ENCODE data around the gene ZNF618. TPM values are rescaled to one million over a fixed set of nuclear protein-coding genes. Genes with fewer than 3 reads are reported as not detected.
A peak's percentile ranks its signal among the peaks of the same experiment; 100 is the strongest.

The ZNF618 gene
- total and polyA plus RNA-seq, 9 donors, result 8.2 to 28.9 (median 18.3) TPM

- 91 to 95% (median 93%) methylated on average over 13 to 14 of the region's 14 CpGs for WGBS, 3 donors
Observed at GRCh38 chr9:114016629-114017423, 140.7 kb downstream of the ZNF618 start.

DNA sequence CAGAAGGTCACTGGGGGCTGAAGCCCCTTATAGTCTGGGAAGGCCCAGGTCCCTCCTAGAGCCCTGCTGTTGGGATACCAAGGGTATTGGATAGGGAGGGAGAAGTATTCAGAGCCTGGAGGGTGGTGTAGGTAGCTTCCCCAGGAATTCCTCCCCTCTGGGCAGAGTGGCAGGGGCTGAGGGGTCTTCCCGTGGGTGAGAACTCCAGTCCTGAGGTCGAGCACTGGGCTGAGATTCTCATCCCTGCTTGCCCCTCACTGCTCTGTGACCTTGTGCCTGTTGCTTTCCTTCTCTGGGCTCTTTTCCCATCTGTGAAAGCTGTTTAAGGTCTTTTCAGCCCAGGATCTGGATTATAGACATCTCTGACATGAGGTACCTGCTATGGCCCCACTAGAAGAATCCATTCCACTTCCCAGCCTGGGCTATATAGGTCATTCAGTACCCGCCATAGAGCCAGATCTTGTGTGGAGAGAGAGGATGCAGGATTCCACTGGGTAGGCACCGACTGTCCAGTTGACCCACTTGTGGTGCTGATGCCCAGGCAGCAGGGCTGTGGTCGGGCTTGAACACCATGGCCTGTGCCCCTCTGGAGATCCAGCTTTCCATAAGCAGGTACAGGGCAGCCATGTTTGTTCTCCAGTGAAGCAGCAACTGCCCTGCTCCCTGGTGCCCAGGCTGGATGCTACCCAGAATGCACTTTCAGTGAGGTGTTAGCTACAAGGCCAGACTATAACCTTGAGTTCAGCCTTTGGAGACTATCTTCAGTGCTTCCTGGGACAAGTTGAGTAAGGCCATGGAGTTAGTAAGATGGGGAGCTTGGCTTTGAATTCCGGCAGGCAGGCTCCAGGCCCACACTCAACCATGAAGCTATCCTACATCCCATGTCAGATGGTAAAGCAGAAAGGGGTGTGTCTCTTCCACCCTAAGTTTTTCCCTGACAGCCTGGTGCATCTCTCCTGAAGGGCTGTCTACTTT, 141.9 kb downstream of the ZNF618 start:
- 88 to 91% (median 89%) methylated on average over 6 of the region's 6 CpGs for WGBS, 3 donors
- Histone ChIP-seq H3K9me3 (peaks cover 0 to 7% of the 10 kb centered on the region in 2 donors), H3K36me3 (no peaks in the 10 kb centered on the region), H3K27me3 (no peaks in the 10 kb centered on the region), H3K4me1 (ENCODE audit: insufficient read depth) (no peaks in the 10 kb centered on the region), H3K4me3 (no peak overlapping the region), H3K27ac (no peak overlapping the region)
- intact Hi-C loops (cut with DNase I), result no loop called here
- DNase-seq, result peak in 2 of 5 donors; percentile 2 to 10
- TF ChIP-seq EP300 (IDR thresholded peaks at IDR 0.05) (no peak), POLR2A (IDR thresholded peaks at IDR 0.05) (no peak)
- TF ChIP-seq, protein P1, sequence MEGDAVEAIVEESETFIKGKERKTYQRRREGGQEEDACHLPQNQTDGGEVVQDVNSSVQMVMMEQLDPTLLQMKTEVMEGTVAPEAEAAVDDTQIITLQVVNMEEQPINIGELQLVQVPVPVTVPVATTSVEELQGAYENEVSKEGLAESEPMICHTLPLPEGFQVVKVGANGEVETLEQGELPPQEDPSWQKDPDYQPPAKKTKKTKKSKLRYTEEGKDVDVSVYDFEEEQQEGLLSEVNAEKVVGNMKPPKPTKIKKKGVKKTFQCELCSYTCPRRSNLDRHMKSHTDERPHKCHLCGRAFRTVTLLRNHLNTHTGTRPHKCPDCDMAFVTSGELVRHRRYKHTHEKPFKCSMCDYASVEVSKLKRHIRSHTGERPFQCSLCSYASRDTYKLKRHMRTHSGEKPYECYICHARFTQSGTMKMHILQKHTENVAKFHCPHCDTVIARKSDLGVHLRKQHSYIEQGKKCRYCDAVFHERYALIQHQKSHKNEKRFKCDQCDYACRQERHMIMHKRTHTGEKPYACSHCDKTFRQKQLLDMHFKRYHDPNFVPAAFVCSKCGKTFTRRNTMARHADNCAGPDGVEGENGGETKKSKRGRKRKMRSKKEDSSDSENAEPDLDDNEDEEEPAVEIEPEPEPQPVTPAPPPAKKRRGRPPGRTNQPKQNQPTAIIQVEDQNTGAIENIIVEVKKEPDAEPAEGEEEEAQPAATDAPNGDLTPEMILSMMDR (IDR thresholded peaks at IDR 0.05), result no peak

More at GRCh38 chr9:114016629-114017423, 140.7 kb downstream of the ZNF618 start:
- intact Hi-C loops (cut with DNase I), result no loop called here
- Histone ChIP-seq H3K27ac (no peak overlapping the region), H3K4me1 (ENCODE audit: insufficient read depth) (no peaks in the 10 kb centered on the region), H3K36me3 (no peaks in the 10 kb centered on the region), H3K4me3 (no peak overlapping the region), H3K9me3 (peaks cover 0 to 7% of the 10 kb centered on the region in 2 donors), H3K27me3 (no peaks in the 10 kb centered on the region)
- no peak for TF ChIP-seq POLR2A (IDR thresholded peaks at IDR 0.05)
- TF ChIP-seq, protein P1 (IDR thresholded peaks at IDR 0.05), result no peak
- TF ChIP-seq EP300 (IDR thresholded peaks at IDR 0.05), result no peak
- peak in 2 of 5 donors; percentile 4 to 13 for DNase-seq

DNA sequence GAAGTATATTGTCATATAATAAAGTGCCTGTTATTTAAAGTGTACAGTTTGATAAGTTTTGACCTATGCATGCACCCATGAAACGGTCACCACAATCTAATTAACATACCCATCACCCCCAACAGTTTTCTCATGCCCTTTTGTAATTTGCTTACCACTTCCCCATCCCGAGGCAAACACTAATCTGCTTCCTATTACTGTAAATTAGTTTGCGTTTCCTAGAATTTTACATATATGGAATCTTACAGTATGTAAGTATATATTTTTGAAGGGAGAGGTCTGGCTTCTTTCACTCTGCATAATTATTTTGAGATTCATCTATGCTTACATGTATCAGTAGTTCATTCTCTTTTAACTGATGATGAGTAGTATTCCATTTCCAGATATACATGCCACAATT, 145.5 kb downstream of the ZNF618 start:
- H3K9me3 ChIP-seq, result peaks cover 0 to 7% of the 10 kb centered on the region in 2 donors
- no peaks in the 10 kb centered on the region for H3K36me3 ChIP-seq
- WGBS, 3 donors, result 91 to 97% (median 97%) methylated on average over 3 of the region's 3 CpGs

DNA sequence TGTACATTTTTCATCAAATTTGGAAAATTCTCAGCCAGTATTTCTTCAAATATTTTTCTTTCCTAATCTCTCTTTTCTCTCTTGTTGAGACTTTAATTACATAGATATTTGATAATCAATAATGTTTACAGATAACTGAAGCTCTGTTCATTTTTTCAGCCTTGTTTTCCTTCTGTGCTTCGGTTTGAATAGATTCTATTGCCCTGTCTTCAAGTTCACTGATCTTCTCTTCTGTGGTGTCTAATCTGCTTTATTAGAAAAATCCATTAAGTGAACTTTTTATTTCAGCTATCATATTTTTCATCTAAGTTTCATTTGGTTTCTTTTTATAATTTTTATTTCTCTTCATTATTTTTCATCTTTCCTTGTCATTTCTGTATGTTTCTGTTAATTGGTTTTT, 147.9 kb downstream of the ZNF618 start:
- Histone ChIP-seq H3K27me3 (no peaks in the 10 kb centered on the region), H3K27ac (no peak overlapping the region), H3K4me1 (ENCODE audit: insufficient read depth) (no peaks in the 10 kb centered on the region), H3K36me3 (no peaks in the 10 kb centered on the region), H3K4me3 (no peak overlapping the region), H3K9me3 (no peaks in the 10 kb centered on the region)
- intact Hi-C loops (cut with DNase I), result no loop called here
- WGBS, 3 donors, result 92 to 98% (median 97%) methylated on average over 1 of the region's 1 CpG
- TF ChIP-seq, protein P1 (IDR thresholded peaks at IDR 0.05), result no peak
- TF ChIP-seq POLR2A (IDR thresholded peaks at IDR 0.05), result no peak
- no peak for TF ChIP-seq EP300 (IDR thresholded peaks at IDR 0.05)
- no peak for DNase-seq

More for the DNA sequence above, 145.5 kb downstream of the ZNF618 start:
- no peak for DNase-seq
- H3K4me3 ChIP-seq, result no peak overlapping the region
- no peaks in the 10 kb centered on the region for H3K27me3 ChIP-seq
- no peaks in the 10 kb centered on the region for H3K4me1 ChIP-seq (ENCODE audit: insufficient read depth)
- intact Hi-C loops (cut with DNase I), result no loop called here
- no peak for TF ChIP-seq POLR2A (IDR thresholded peaks at IDR 0.05)
- TF ChIP-seq, protein P1 (IDR thresholded peaks at IDR 0.05), result no peak
- no peak for TF ChIP-seq EP300 (IDR thresholded peaks at IDR 0.05)
- H3K27ac ChIP-seq, result no peak overlapping the region

Measured in ovary (tissue), 9 donors.